GM06990 (cell line): ENCODE measurements around the gene HMGB4.

Experiments used
- DNase-seq: peaks from one replicate; pipeline ENCODE4 v3.0.0-alpha.2; 2011; ENCODE audit not compliant: insufficient read length; ENCODE audit errors: extremely low read depth
- H3K27me3 ChIP-seq: replicated peaks from 2 replicates; pipeline ENCODE4 v1.6.0; 2011; ENCODE audit warnings: low read length; ENCODE audit not compliant: control insufficient read depth, insufficient read depth
- H3K36me3 ChIP-seq: 2 replicates; pipeline ENCODE4 v1.5.1; 2011; ENCODE audit warnings: low read length; ENCODE audit not compliant: control insufficient read depth, insufficient read depth
- H3K4me3 ChIP-seq: replicated peaks from 2 replicates; pipeline ENCODE4 v1.5.1; 2011; ENCODE audit warnings: low read depth, mild to moderate bottlenecking, control low read depth, low read length
- CTCF ChIP-seq: IDR thresholded peaks from 2 replicates; pipeline ENCODE4 v1.5.1; 2011; ENCODE audit warnings: low read length, control low read depth, mild to moderate bottlenecking, inconsistent platforms; ENCODE audit not compliant: insufficient read depth, poor library complexity, severe bottlenecking

HMGB4 gene

GRCh38 chr1:33820804-33821203 is 43.1 kb upstream of the HMGB4 start:
- Histone ChIP-seq H3K36me3 (no peaks in the 10 kb centered on the region), H3K27me3 (no peaks in the 10 kb centered on the region; the same call in 1 of the 2 replicates), H3K4me3 (no peak overlapping the region)
- DNase-seq = no peak
- TF ChIP-seq CTCF = no peak

- TF ChIP-seq CTCF = no peak
- no peak overlapping the region for H3K4me3 ChIP-seq
- no peak for DNase-seq
- H3K27me3 ChIP-seq = no peaks in the 10 kb centered on the region; the same call in 1 of the 2 replicates
- no peaks in the 10 kb centered on the region for H3K36me3 ChIP-seq
These were observed 42.6 kb upstream of the HMGB4 start for GRCh38 chr1:33821291-33821690.

GRCh38 chr1:33822396-33822795 is 41.5 kb upstream of the HMGB4 start:
- Histone ChIP-seq H3K4me3 (no peak overlapping the region), H3K36me3 (no peaks in the 10 kb centered on the region), H3K27me3 (no peaks in the 10 kb centered on the region; the same call in 1 of the 2 replicates)
- no peak for TF ChIP-seq CTCF
- no peak for DNase-seq

GRCh38 chr1:33823401-33823800 is 40.5 kb upstream of the HMGB4 start:
- no peak for TF ChIP-seq CTCF

GRCh38 chr1:33823830-33824229 is 40.0 kb upstream of the HMGB4 start:
- TF ChIP-seq CTCF = no peak
- no peak for DNase-seq
- Histone ChIP-seq H3K36me3 (no peaks in the 10 kb centered on the region), H3K4me3 (no peak overlapping the region), H3K27me3 (no peaks in the 10 kb centered on the region; the same call in 1 of the 2 replicates)

More at GRCh38 chr1:33823401-33823800, 40.5 kb upstream of the HMGB4 start:
- Histone ChIP-seq H3K36me3 (no peaks in the 10 kb centered on the region), H3K27me3 (no peaks in the 10 kb centered on the region; the same call in 1 of the 2 replicates), H3K4me3 (no peak overlapping the region)
- no peak for DNase-seq

GRCh38 chr1:33824321-33824720 is 39.6 kb upstream of the HMGB4 start:
- DNase-seq = no peak
- Histone ChIP-seq H3K27me3 (no peaks in the 10 kb centered on the region; the same call in 1 of the 2 replicates), H3K36me3 (no peaks in the 10 kb centered on the region), H3K4me3 (no peak overlapping the region)
- no peak for TF ChIP-seq CTCF
